Epithelial cell of proximal tubule (primary cell): Measurements from ENCODE around the gene TRIP12. TPM values are rescaled to one million over a fixed set of nuclear protein-coding genes. Genes with fewer than 3 reads are reported as not detected.
"Not testable (repeated sequence)": the region's sequence is repeated elsewhere in the genome, so short reads cannot be mapped to it uniquely, and the experiment has no call there.

Experiments used
- DNase-seq: peaks from one replicate; pipeline ENCODE4 v3.0.0-alpha.2; 2011; ENCODE audit warnings: low read depth
- H3K4me3 ChIP-seq: 2 replicates; pipeline ENCODE4 v1.5.1; 2011; ENCODE audit warnings: low read depth, mild to moderate bottlenecking, low read length
- total RNA-seq: library from RNA; depleted of rRNA; stranded (reverse); fragments of >200 nt; gene quantifications from 2 replicates; pipeline ENCODE4 v1.2.3, GENCODE V29; 2015
- TF ChIP-seq, protein P1 (sequence below): conservative IDR thresholded peaks from 2 replicates; pipeline ENCODE4 v1.5.1; 2012; ENCODE audit warnings: low read depth, mild to moderate bottlenecking, low read length

Gene TRIP12
- total RNA-seq, 1 donor from 2014 or later, result 84.1 TPM

DNA sequence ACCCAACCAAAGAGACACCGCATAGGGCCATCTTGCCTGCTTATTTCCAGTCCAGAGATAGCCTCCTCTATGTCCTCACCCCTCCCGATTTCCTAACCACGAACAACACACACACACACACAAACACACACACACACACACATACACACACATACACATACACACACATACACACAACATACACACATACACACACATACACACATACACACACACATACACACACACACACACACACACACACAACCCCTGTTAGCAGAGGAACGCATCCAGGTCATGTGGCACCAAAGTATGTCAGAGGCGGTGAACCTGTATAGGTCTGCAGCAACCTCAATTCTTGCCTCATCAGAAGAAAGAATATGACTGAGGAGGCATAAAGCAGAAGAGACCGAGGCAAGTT lies 188.9 kb downstream of the TRIP12 start:
- no peak for DNase-seq
- TF ChIP-seq, protein P1, sequence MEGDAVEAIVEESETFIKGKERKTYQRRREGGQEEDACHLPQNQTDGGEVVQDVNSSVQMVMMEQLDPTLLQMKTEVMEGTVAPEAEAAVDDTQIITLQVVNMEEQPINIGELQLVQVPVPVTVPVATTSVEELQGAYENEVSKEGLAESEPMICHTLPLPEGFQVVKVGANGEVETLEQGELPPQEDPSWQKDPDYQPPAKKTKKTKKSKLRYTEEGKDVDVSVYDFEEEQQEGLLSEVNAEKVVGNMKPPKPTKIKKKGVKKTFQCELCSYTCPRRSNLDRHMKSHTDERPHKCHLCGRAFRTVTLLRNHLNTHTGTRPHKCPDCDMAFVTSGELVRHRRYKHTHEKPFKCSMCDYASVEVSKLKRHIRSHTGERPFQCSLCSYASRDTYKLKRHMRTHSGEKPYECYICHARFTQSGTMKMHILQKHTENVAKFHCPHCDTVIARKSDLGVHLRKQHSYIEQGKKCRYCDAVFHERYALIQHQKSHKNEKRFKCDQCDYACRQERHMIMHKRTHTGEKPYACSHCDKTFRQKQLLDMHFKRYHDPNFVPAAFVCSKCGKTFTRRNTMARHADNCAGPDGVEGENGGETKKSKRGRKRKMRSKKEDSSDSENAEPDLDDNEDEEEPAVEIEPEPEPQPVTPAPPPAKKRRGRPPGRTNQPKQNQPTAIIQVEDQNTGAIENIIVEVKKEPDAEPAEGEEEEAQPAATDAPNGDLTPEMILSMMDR, result no peak
- H3K4me3 ChIP-seq, result no peak overlapping the region

DNA sequence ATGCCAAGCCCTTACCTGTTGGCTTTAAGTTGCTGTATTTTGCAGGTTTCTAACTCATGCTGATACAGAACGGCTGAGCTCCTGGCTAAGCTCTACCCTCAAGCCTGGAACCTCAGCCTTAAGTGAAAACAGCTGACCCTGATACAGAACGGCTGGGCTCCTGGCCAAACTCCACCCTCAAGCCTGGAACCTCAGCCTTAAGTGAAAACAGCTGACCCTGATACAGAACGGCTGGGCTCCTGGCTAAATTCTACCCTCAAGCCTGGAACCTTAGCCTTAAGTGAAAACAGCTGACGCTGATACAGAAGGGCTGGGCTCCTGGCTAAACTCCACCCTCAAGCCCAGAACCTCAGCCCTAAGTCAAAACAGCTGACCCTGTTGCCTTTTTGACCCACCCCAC lies 189.9 kb downstream of the TRIP12 start:
- H3K4me3 ChIP-seq, result no peak overlapping the region
- TF ChIP-seq, protein P1, result no peak
- no peak for DNase-seq

DNA sequence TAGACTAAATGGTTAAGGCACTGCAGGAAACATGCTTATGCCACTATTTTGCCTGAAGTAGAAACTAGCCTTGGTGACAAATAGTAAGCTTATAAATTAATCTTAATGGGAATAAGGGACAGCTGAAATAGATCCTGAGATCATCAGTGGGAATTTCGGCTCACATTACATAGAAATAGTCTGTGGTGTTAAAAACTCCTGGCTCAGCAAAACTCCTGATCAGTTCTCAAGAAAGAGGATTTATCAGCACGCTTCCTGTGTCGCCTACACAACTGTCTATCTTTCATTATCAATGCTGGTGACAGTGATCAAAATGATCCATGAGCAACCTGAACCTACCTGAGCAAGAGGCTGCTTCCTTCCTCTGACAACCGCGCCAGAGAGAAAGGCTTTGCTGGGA lies 190.4 kb downstream of the TRIP12 start:
- TF ChIP-seq, protein P1, result no peak
- H3K4me3 ChIP-seq, result no peak overlapping the region
- no peak for DNase-seq

DNA sequence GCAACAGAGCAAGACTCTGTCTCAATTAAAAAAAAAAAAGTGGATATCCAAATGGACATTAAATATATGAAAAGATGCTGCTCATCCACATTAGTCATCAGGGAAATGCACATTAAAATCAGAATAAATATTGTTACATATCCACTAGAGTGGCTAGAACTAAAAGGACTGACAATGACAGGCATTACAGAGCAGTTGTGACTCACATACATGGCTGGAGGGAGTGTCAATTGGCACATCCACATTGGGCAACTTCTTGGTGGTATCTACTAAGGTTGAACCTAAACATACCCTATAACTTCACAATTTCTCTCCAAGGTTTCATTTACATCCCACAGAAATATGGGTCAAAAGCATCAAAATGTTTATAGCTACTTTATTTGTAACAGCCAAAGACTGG lies 193.4 kb downstream of the TRIP12 start:
- TF ChIP-seq, protein P1, result no peak
- DNase-seq, result no peak

DNA sequence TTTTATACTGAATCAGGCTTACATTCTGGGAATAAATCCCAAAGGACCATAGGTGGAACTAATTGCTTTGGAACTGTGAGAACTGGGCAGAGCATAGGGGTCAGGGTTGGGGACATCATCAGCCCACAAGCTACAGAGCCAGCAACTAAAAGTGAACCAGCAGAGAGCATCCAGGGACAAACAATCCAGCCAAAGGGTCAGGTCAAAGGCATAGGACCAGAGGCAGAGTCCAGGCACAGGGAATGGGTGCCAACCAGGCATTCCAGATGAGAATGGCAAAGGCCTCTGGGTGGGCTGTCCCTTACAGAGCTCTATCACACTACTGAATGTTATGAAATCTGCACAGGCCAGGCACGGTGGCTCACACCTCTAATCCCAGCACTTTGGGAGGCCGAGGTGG lies 195.2 kb downstream of the TRIP12 start:
- no peak overlapping the region for H3K4me3 ChIP-seq
- TF ChIP-seq, protein P1, result no peak
- DNase-seq, result no peak

More for the DNA sequence above, 193.4 kb downstream of the TRIP12 start:
- H3K4me3 ChIP-seq, result no peak overlapping the region

DNA sequence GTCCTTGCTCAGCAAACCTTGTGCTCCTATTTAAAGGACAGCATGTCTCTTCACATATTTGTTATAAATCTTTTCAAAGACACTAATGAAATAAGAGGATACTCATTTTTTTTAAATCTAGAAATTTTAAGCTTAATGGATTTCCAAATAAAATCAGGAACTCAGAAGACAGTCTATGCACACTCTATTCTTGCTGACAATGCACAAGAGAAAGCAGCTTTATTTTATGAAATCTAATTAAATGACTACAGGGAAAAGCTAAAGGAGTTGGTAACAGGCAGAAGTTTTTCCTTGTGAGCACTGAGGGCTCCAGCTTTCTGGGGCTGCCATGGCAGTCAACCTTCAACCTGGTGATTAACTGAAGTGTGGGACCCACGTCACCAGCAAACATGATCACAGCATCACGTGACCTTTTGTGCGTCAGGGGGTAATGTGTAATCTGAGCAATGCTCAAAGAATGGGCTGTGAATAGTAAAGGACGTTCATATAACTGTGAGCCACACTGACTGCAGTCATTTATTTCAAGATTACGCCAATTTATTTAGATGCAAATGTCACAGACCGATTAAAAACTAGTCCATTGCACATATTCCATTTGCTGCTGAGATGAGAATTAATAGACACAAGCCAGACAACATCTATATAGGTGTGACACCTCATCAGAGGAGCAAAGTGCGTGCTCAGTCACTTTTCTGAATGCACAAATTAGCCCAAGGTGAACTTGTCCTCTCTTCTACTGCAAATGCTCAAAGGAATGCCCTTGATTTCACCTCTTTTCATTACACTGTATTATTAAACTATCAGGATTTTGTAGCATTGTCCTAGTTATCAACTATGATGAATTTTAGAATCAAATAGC lies 195.9 kb downstream of the TRIP12 start:
- DNase-seq, result peak; percentile 73
- TF ChIP-seq, protein P1, result no peak
- no peak overlapping the region for H3K4me3 ChIP-seq

DNA sequence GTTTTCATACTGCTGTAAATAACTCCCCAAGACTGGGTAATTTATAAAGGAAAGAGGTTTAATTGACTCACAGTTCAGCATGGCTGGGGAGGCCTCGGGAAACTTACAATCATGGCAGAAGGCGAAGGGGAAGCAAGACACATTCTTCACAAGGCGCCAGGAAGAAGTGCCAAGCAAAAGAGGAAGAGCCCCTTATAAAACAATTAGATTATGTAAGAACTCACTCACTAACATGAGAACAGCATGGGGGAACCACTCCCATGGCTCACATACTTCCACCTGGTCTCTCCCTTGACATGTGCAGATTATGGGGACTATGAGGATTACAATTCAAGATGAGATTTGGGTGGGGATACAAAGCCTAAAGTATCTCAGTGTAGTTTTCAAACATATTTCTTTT lies 198.6 kb downstream of the TRIP12 start:
- H3K4me3 ChIP-seq, DNase-seq: not testable (repeated sequence)
